ENCODE data around the gene CDCA3.

GRCh38 chr12:6830286-6830890 lies 20.7 kb downstream of the CDCA3 start:
- TF ChIP-seq CTCF (IDR thresholded peaks at IDR 0.05) = no peak
- TF ChIP-seq, protein P1, sequence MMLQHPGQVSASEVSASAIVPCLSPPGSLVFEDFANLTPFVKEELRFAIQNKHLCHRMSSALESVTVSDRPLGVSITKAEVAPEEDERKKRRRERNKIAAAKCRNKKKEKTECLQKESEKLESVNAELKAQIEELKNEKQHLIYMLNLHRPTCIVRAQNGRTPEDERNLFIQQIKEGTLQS (CRISPR knock-in tag; conservative IDR thresholded peaks at IDR 0.05) = no peak
- TF ChIP-seq ZNF416 (CRISPR knock-in tag; IDR thresholded peaks at IDR 0.05) = no peak
- no peak for TF ChIP-seq NFYB (CRISPR knock-in tag; conservative IDR thresholded peaks at IDR 0.05; ENCODE audit: low read depth)
- TF ChIP-seq, protein P2, sequence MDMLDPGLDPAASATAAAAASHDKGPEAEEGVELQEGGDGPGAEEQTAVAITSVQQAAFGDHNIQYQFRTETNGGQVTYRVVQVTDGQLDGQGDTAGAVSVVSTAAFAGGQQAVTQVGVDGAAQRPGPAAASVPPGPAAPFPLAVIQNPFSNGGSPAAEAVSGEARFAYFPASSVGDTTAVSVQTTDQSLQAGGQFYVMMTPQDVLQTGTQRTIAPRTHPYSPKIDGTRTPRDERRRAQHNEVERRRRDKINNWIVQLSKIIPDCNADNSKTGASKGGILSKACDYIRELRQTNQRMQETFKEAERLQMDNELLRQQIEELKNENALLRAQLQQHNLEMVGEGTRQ (CRISPR knock-in tag; IDR thresholded peaks at IDR 0.05) = no peak
- TF ChIP-seq ATF1 (CRISPR knock-in tag; IDR thresholded peaks at IDR 0.05) = no peak
- TF ChIP-seq ETV6 (CRISPR knock-in tag; IDR thresholded peaks at IDR 0.05) = no peak
- no peak for TF ChIP-seq TP53 (CRISPR knock-in tag; IDR thresholded peaks at IDR 0.05)
- no peak for TF ChIP-seq MAX (CRISPR knock-in tag; IDR thresholded peaks at IDR 0.05)
- TF ChIP-seq ZBTB21 (CRISPR knock-in tag; IDR thresholded peaks at IDR 0.05; ENCODE audit: borderline replicate concordance) = no peak
- TF ChIP-seq JUN (CRISPR knock-in tag; IDR thresholded peaks at IDR 0.05) = no peak
- TF ChIP-seq, protein P3, sequence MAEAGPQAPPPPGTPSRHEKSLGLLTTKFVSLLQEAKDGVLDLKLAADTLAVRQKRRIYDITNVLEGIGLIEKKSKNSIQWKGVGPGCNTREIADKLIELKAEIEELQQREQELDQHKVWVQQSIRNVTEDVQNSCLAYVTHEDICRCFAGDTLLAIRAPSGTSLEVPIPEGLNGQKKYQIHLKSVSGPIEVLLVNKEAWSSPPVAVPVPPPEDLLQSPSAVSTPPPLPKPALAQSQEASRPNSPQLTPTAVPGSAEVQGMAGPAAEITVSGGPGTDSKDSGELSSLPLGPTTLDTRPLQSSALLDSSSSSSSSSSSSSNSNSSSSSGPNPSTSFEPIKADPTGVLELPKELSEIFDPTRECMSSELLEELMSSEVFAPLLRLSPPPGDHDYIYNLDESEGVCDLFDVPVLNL (CRISPR knock-in tag; IDR thresholded peaks at IDR 0.05; ENCODE audit: borderline replicate concordance, low read depth) = no peak
- no peak for TF ChIP-seq ZNF532 (CRISPR knock-in tag; IDR thresholded peaks at IDR 0.05; ENCODE audit: borderline replicate concordance)
- no peak for TF ChIP-seq NR1H2 (CRISPR knock-in tag; IDR thresholded peaks at IDR 0.05)
